ENCODE results near the gene PLXDC1.
"Not testable (repeated sequence)": the region's sequence is repeated elsewhere in the genome, so short reads cannot be mapped to it uniquely, and the experiment has no call there.

Gene PLXDC1

GRCh38 chr17:39134878-39135277 is 16.6 kb downstream of the PLXDC1 start:
- no peak for TF ChIP-seq ZFX (IDR thresholded peaks at IDR 0.05; ENCODE audit: borderline replicate concordance)
- no peak for TF ChIP-seq CTCF (IDR thresholded peaks at IDR 0.05)
- no peak overlapping the region for H3K27ac ChIP-seq

GRCh38 chr17:39132192-39132610 is 19.2 kb downstream of the PLXDC1 start:
- TF ChIP-seq ZFX (IDR thresholded peaks at IDR 0.05; ENCODE audit: borderline replicate concordance) (no peak), CTCF (IDR thresholded peaks at IDR 0.05) (no peak)
- no peak overlapping the region for H3K27ac ChIP-seq

- H3K27ac ChIP-seq = no peak overlapping the region
- TF ChIP-seq ZFX (IDR thresholded peaks at IDR 0.05; ENCODE audit: borderline replicate concordance) = no peak
- TF ChIP-seq CTCF (IDR thresholded peaks at IDR 0.05) = no peak
Measured at GRCh38 chr17:39131616-39132015, 19.8 kb downstream of the PLXDC1 start.

GRCh38 chr17:39130205-39130604 is 21.2 kb downstream of the PLXDC1 start:
- TF ChIP-seq ZFX (IDR thresholded peaks at IDR 0.05; ENCODE audit: borderline replicate concordance) = no peak
- no peak for TF ChIP-seq CTCF (IDR thresholded peaks at IDR 0.05)

GRCh38 chr17:39129544-39129943 is 21.9 kb downstream of the PLXDC1 start:
- not testable (repeated sequence) for H3K27ac ChIP-seq

More at GRCh38 chr17:39130205-39130604, 21.2 kb downstream of the PLXDC1 start:
- no peak overlapping the region for H3K27ac ChIP-seq

GRCh38 chr17:39126436-39126835 is 25.0 kb downstream of the PLXDC1 start:
- TF ChIP-seq ZFX (IDR thresholded peaks at IDR 0.05; ENCODE audit: borderline replicate concordance) (no peak), CTCF (IDR thresholded peaks at IDR 0.05) (no peak)

GRCh38 chr17:39125143-39125875 is 26.1 kb downstream of the PLXDC1 start:
- TF ChIP-seq ZFX (IDR thresholded peaks at IDR 0.05; ENCODE audit: borderline replicate concordance) = no peak
- no peak for TF ChIP-seq CTCF (IDR thresholded peaks at IDR 0.05)
- no peak overlapping the region for H3K27ac ChIP-seq

More at GRCh38 chr17:39126436-39126835, 25.0 kb downstream of the PLXDC1 start:
- H3K27ac ChIP-seq = no peak overlapping the region

- TF ChIP-seq ZFX (IDR thresholded peaks at IDR 0.05; ENCODE audit: borderline replicate concordance) (no peak), CTCF (IDR thresholded peaks at IDR 0.05) (no peak)
- no peak overlapping the region for H3K27ac ChIP-seq
Measured at GRCh38 chr17:39123627-39124026, 27.8 kb downstream of the PLXDC1 start.
